HepG2 (cell line): ENCODE measurements around the gene GCN1. TPM values are rescaled to one million over a fixed set of nuclear protein-coding genes. Genes with fewer than 3 reads are reported as not detected.

Experiments
- ATF6 ChIP-seq: sonication (generic); formaldehyde crosslinking; conservative IDR thresholded peaks from 2 replicates; pipeline ENCODE4 v1.4.0; 2020; ENCODE audit warnings: missing genetic modification reagents
- BCLAF1 ChIP-seq: fragments of 450-650 bp; IDR thresholded peaks from 2 replicates; pipeline ENCODE4 v1.6.1; 2017; ENCODE audit warnings: mild to moderate bottlenecking
- FOXK1 ChIP-seq: sonication (generic); formaldehyde crosslinking; IDR thresholded peaks from 2 replicates; pipeline ENCODE4 v1.4.0; 2020; ENCODE audit warnings: low read depth, missing genetic modification reagents, borderline replicate concordance
- IKZF5 ChIP-seq: IDR thresholded peaks from 2 replicates; pipeline ENCODE4 v1.6.1; 2018; ENCODE audit warnings: missing genetic modification reagents, mild to moderate bottlenecking, missing compliant biosample characterization
- KIAA2018 ChIP-seq: sonication (generic); formaldehyde crosslinking; IDR thresholded peaks from 2 replicates; pipeline ENCODE4 v1.5.0; 2020; ENCODE audit warnings: mild to moderate bottlenecking, missing genetic modification reagents, borderline replicate concordance
- NFKBIZ ChIP-seq: IDR thresholded peaks from 2 replicates; pipeline ENCODE4 v1.6.1; 2018; ENCODE audit warnings: missing genetic modification reagents, missing compliant biosample characterization
- NKX3-1 ChIP-seq: sonication (generic); formaldehyde crosslinking; IDR thresholded peaks from 2 replicates; pipeline ENCODE4 v1.5.0; 2020; ENCODE audit warnings: missing genetic modification reagents
- NR2F6 ChIP-seq, 2 experiments: IDR thresholded peaks; 2 replicates each; pipeline ENCODE4 v1.6.1; 2016; ENCODE audit warnings: antibody characterized with exemption in 1 of 2, mild to moderate bottlenecking in 1 of 2
- ZNF720 ChIP-seq: sonication (generic); formaldehyde crosslinking; IDR thresholded peaks from 2 replicates; pipeline ENCODE4 v1.4.0; 2020; ENCODE audit warnings: missing genetic modification reagents
- polyA plus RNA-seq, 8 experiments: library from polyadenylated mRNA; depleted of rRNA in 3 of 8; stranded (reverse) in 7 of 8; unstranded in 1 of 8; fragments of >200 nt; fragmentation: Illumina TruSeq in 4 of 8; extraction: Trizol in 4 of 8; gene quantifications; 2 replicates each; pipeline versions ENCODE4 v1.2.1 to v1.2.3, GENCODE V29; 2011 to 2016; ENCODE audit warnings: low read depth in 4 of 8, missing spikeins in 1 of 8, mixed read lengths in 1 of 8; ENCODE audit not compliant: insufficient read depth in 1 of 8
- total RNA-seq, 5 experiments: library from RNA; depleted of rRNA; stranded (reverse); fragments of >200 nt; fragmentation: Illumina TruSeq; extraction: Trizol; gene quantifications; 2 replicates each; pipeline ENCODE4 v1.2.3, GENCODE V29; 2016; ENCODE audit warnings: low read depth in 1 of 5

GCN1 gene
- total and polyA plus RNA-seq, 2 of the 13 experiments (the other 11 are each of a cell fraction or from before 2014, with no cell fraction given): 58.2 to 83.0 TPM

GRCh38 chr12:120227233-120228040, 32.9 kb upstream of the GCN1 start (continued):
- TF ChIP-seq BCLAF1 (no peak), ZNF720 (no peak), IKZF5 (CRISPR knock-in tag) (no peak), NFKBIZ (no peak), FOXK1 (CRISPR knock-in tag) (no peak), KIAA2018 (CRISPR knock-in tag) (no peak), NKX3-1 (CRISPR knock-in tag) (no peak), NR2F6 (IDR thresholded peaks at IDR 0.05) (no peak; the same call in 1 of the 2 replicates), NR2F6 (CRISPR knock-in tag; IDR thresholded peaks at IDR 0.05) (peak; percentile 51), ATF6 (CRISPR knock-in tag) (no peak)
